Activated CD8-positive, alpha-beta T cell treated with anti-CD3 and anti-CD28 coated beads for 36 hours (primary cell): ENCODE results near the gene FCGR3A. TPM values are rescaled to one million over a fixed set of nuclear protein-coding genes. Genes with fewer than 3 reads are reported as not detected.

ENCODE experiments used
- ATAC-seq: fragments of 200-7000 bp; cut with Tn5 transposase; one replicate; pipeline ENCODE4 v1.10.0; 2021; ENCODE audit warnings: mild to moderate bottlenecking, moderate library complexity
- CTCF ChIA-PET: fragments of 350-600 bp; sonication (Branson Sonifier 250); formaldehyde crosslinking; loops from one replicate; lab custom pipeline; 2021; ENCODE audit warnings: antibody characterized with exemption; lab: Charles Lee
- POLR2A ChIA-PET: fragments of 350-600 bp; sonication (Branson Sonifier 250); formaldehyde crosslinking; loops from one replicate; lab custom pipeline; 2021; ENCODE audit warnings: antibody characterized with exemption; lab: Charles Lee
- DNase-seq: peaks from one replicate; pipeline ENCODE4 v3.0.0-alpha.2; 2020
- H3K27ac Mint-ChIP-seq: one replicate; pipeline ENCODE4 v1.8.0; 2021; ENCODE audit warnings: mild to moderate bottlenecking, mixed read lengths
- H3K27me3 Mint-ChIP-seq: one replicate; pipeline ENCODE4 v1.8.0; 2021; ENCODE audit warnings: mixed read lengths
- H3K36me3 Mint-ChIP-seq: one replicate; pipeline ENCODE4 v1.8.0; 2021; ENCODE audit warnings: low read depth, mixed read lengths
- H3K4me1 Mint-ChIP-seq: one replicate; pipeline ENCODE4 v1.8.0; 2021; ENCODE audit warnings: low read depth, mixed read lengths
- H3K4me3 Mint-ChIP-seq: one replicate; pipeline ENCODE4 v1.8.0; 2021; ENCODE audit warnings: mild to moderate bottlenecking, moderate library complexity, mixed read lengths
- H3K9me3 Mint-ChIP-seq: one replicate; pipeline ENCODE4 v1.8.0; 2021; ENCODE audit warnings: mixed read lengths
- intact Hi-C: fragments of 100-400 bp; cut with micrococcal nuclease; formaldehyde crosslinking; loops from one replicate; pipeline ENCODE4 v1.10.0; 2022
- total RNA-seq, 2 experiments: library from RNA; stranded (reverse); gene quantifications; one replicate each; pipeline ENCODE4 v1.2.3, GENCODE V29; 2021
- TF ChIP-seq, protein P1 (sequence below): fragments of 200-600 bp; IDR thresholded peaks from one replicate; pipeline ENCODE4 v1.8.0; 2022; ENCODE audit warnings: antibody characterized with exemption, mild to moderate bottlenecking

Gene FCGR3A
- total RNA-seq, 2 experiments from 2014 or later: 0.27 to 0.36 TPM

DNA sequence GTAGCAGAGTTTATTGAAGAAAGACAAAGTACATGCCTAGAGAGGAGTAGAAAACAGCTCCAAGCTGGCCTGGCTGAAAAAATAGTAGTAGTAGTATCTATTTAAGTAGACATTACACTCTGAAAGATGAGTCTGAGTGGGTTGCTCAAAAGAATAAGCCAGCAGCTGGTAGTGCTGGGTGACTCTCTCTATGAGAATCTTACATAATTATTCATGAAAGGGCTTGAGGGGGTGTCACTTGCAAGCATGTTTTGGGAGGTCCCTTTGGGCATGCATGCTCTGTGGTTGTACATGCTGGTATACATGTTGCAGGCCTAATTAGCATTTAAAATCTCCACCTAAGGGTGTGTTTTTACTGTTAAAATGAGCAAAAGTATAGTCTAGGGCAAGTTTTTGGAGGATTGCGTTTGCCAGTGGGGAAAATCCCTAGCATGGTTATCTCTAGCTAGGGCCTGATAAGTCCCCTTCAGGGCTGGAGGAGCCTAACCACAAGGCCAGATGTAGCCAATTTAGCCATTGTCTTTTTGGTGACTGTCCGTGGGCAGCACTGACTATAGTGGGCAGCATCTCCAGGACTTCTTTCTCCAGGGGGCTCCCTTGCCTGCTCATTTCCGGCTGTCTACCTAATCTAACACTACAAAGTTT is 55.4 kb downstream of the FCGR3A start:
- CTCF ChIA-PET: no interaction called here
- Mint-ChIP-seq H3K9me3 (no peaks in the 10 kb centered on the region), H3K36me3 (no peaks in the 10 kb centered on the region), H3K27me3 (peaks cover 47% of the 10 kb centered on the region), H3K4me3 (no peak overlapping the region), H3K27ac (no peak overlapping the region), H3K4me1 (peaks cover 11% of the 10 kb centered on the region)
- intact Hi-C loops: no loop called here
- DNase-seq (no peak), ATAC-seq (no peak)
- POLR2A ChIA-PET: no interaction called here
- TF ChIP-seq, protein P1, sequence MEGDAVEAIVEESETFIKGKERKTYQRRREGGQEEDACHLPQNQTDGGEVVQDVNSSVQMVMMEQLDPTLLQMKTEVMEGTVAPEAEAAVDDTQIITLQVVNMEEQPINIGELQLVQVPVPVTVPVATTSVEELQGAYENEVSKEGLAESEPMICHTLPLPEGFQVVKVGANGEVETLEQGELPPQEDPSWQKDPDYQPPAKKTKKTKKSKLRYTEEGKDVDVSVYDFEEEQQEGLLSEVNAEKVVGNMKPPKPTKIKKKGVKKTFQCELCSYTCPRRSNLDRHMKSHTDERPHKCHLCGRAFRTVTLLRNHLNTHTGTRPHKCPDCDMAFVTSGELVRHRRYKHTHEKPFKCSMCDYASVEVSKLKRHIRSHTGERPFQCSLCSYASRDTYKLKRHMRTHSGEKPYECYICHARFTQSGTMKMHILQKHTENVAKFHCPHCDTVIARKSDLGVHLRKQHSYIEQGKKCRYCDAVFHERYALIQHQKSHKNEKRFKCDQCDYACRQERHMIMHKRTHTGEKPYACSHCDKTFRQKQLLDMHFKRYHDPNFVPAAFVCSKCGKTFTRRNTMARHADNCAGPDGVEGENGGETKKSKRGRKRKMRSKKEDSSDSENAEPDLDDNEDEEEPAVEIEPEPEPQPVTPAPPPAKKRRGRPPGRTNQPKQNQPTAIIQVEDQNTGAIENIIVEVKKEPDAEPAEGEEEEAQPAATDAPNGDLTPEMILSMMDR: no peak

- no peak overlapping the region for H3K4me3 Mint-ChIP-seq
- H3K9me3 Mint-ChIP-seq: no peaks in the 10 kb centered on the region
- no peak for DNase-seq
- peaks cover 53% of the 10 kb centered on the region for H3K27me3 Mint-ChIP-seq
- peaks cover 9% of the 10 kb centered on the region for H3K4me1 Mint-ChIP-seq
- no peak overlapping the region for H3K27ac Mint-ChIP-seq
- POLR2A ChIA-PET: no interaction called here
- CTCF ChIA-PET: interaction anchor here (1.4 kb wide), 1 partner anchor 246 kb away, joined by 6 read pairs; no protein-coding TSS in a partner anchor
- ATAC-seq: no peak
- TF ChIP-seq, protein P1: no peak
- intact Hi-C loops: no loop called here
- H3K36me3 Mint-ChIP-seq: no peaks in the 10 kb centered on the region
Observed at GRCh38 chr1:161492827-161493226, 56.8 kb downstream of the FCGR3A start.

Other genes with a start within 250 kb of the FCGR3A start
- gene MPZ, start 239.8 kb downstream of the FCGR3A start, total RNA-seq: 1 to 10 TPM; 2.8 to 3.3 TPM
- gene SDHC, start 235.4 kb downstream of the FCGR3A start, total RNA-seq: 100 to 1,000 TPM; 160 to 175 TPM
- not detected for gene CFAP126, start 181.9 kb downstream of the FCGR3A start, total RNA-seq
- gene FCGR2A, start 44.4 kb downstream of the FCGR3A start, total RNA-seq: not detected
- gene HSPA6, start 25.3 kb downstream of the FCGR3A start, total RNA-seq: under 1 TPM; 0.36 to 0.45 TPM
- not detected for gene FCGR3B, start 81.4 kb upstream of the FCGR3A start, total RNA-seq
- not detected for gene FCGR2B, start 113.3 kb upstream of the FCGR3A start, total RNA-seq
- gene FCRLA, start 157.4 kb upstream of the FCGR3A start, total RNA-seq: not detected
- gene FCRLB, start 171.7 kb upstream of the FCGR3A start, total RNA-seq: under 1 TPM; 0.49 to 0.68 TPM
- gene DUSP12, start 200.0 kb upstream of the FCGR3A start, total RNA-seq: 10 to 100 TPM; 25.3 to 25.4 TPM
- gene ATF6, start 216.5 kb upstream of the FCGR3A start, total RNA-seq: 10 to 100 TPM; 16.9 to 17.3 TPM